Inflammatory macrophage treated with lipopolysaccharide for 4 hours (primary cell): Measurements from ENCODE around the gene SEMA3G.

ENCODE experiments used
- DNase-seq: peaks from one replicate; pipeline ENCODE4 v3.0.0-alpha.2; 2020

SEMA3G gene

GRCh38 chr3:52438579-52439425 is 6.1 kb downstream of the SEMA3G start:
- no peak for DNase-seq

GRCh38 chr3:52438104-52438376 is 6.9 kb downstream of the SEMA3G start:
- DNase-seq: no peak

- DNase-seq: no peak
Measured at GRCh38 chr3:52437326-52438103, 7.4 kb downstream of the SEMA3G start.

- no peak for DNase-seq
Measured at GRCh38 chr3:52436500-52437149, 8.3 kb downstream of the SEMA3G start.

GRCh38 chr3:52435246-52436101 is 9.4 kb downstream of the SEMA3G start:
- DNase-seq: no peak

GRCh38 chr3:52434491-52435115 is 10.3 kb downstream of the SEMA3G start:
- DNase-seq: no peak

GRCh38 chr3:52433996-52434479 is 10.9 kb downstream of the SEMA3G start:
- DNase-seq: no peak

- DNase-seq: no peak
Measured at GRCh38 chr3:52433328-52433995, 11.4 kb downstream of the SEMA3G start.

GRCh38 chr3:52432691-52433141 is 12.2 kb downstream of the SEMA3G start:
- DNase-seq: peak; percentile 57

GRCh38 chr3:52432225-52432624 is 12.7 kb downstream of the SEMA3G start:
- no peak for DNase-seq

- no peak for DNase-seq
Measured at GRCh38 chr3:52431459-52432223, 13.3 kb downstream of the SEMA3G start.

- DNase-seq: no peak
Measured at GRCh38 chr3:52430416-52430810, 14.5 kb downstream of the SEMA3G start.

GRCh38 chr3:52429779-52430415 is 15.0 kb downstream of the SEMA3G start:
- DNase-seq: no peak

- DNase-seq: no peak
Measured at GRCh38 chr3:52429031-52429430, 15.9 kb downstream of the SEMA3G start.

- peak; percentile 72 for DNase-seq
Measured at GRCh38 chr3:52428151-52429005, 16.5 kb downstream of the SEMA3G start.

- no peak for DNase-seq
Measured at GRCh38 chr3:52423173-52423572, 21.7 kb downstream of the SEMA3G start.

- DNase-seq: no peak
Measured at GRCh38 chr3:52422669-52423068, 22.2 kb downstream of the SEMA3G start.

GRCh38 chr3:52420388-52420787 is 24.5 kb downstream of the SEMA3G start:
- DNase-seq: no peak

- no peak for DNase-seq
Measured at GRCh38 chr3:52415800-52416199, 29.1 kb downstream of the SEMA3G start.
